Testis (tissue), 2 donors: ENCODE results near the gene TIGIT.

ENCODE experiments used
- CTCF ChIP-seq, 3 experiments: fragments of 450-650 bp in 2 of 3; fragments of 200-600 bp in 1 of 3; sonication (generic) in 1 of 3; IDR thresholded peaks; one replicate each; pipeline ENCODE4 v1.5.1; 2016 to 2019; ENCODE audit warnings: antibody characterized with exemption in 3 of 3, mild to moderate bottlenecking in 2 of 3, moderate library complexity in 1 of 3
- POLR2A ChIP-seq: fragments of 450-650 bp; IDR thresholded peaks from one replicate; pipeline ENCODE4 v1.6.1; 2017; ENCODE audit warnings: antibody characterized with exemption, mild to moderate bottlenecking, moderate library complexity

GRCh38 chr3:114328345-114328744, 34.5 kb downstream of the TIGIT start:
- no peak for TF ChIP-seq POLR2A
- no peak for TF ChIP-seq CTCF (IDR thresholded peaks at IDR 0.05)
